OCI-LY1 (cell line): ENCODE data around the gene PRKG1.

ENCODE experiments used
- H2AFZ ChIP-seq: fragments of 200-600 bp; sonication (generic), shearing (Covaris generic); 2 replicates; pipeline ENCODE4 v1.6.0; 2014; ENCODE audit warnings: antibody characterized with exemption, mild to moderate bottlenecking, low read length
- H3F3A ChIP-seq: fragments of 200-600 bp; sonication (generic), shearing (Covaris generic); 2 replicates; pipeline ENCODE4 v1.6.0; 2014; ENCODE audit warnings: mild to moderate bottlenecking, antibody characterized with exemption, low read length, moderate library complexity; ENCODE audit not compliant: insufficient read depth
- H3K27ac ChIP-seq: fragments of 200-600 bp; sonication (generic); 2 replicates; pipeline ENCODE4 v1.5.1; 2014; ENCODE audit warnings: low read length, mixed run types, mild to moderate bottlenecking, low read depth; ENCODE audit not compliant: poor library complexity, severe bottlenecking
- H3K27me3 ChIP-seq: fragments of 200-600 bp; sonication (generic); 2 replicates; pipeline ENCODE4 v1.6.0; 2014; ENCODE audit warnings: antibody characterized with exemption, mild to moderate bottlenecking, low read length, moderate library complexity; ENCODE audit not compliant: insufficient read depth
- H3K36me3 ChIP-seq: fragments of 200-600 bp; sonication (generic); 2 replicates; pipeline ENCODE4 v1.6.1; 2014; ENCODE audit warnings: mild to moderate bottlenecking, antibody characterized with exemption, low read length, moderate library complexity, mixed read lengths; ENCODE audit not compliant: insufficient read depth
- H3K4me1 ChIP-seq: fragments of 200-600 bp; sonication (generic); 2 replicates; pipeline ENCODE4 v1.5.1; 2014; ENCODE audit warnings: mild to moderate bottlenecking, low read length, moderate library complexity; ENCODE audit not compliant: insufficient read depth, severe bottlenecking
- H3K4me2 ChIP-seq: fragments of 200-600 bp; sonication (generic), shearing (Covaris generic); 2 replicates; pipeline ENCODE4 v1.6.1; 2014; ENCODE audit warnings: low read length
- H3K4me3 ChIP-seq: fragments of 200-600 bp; sonication (generic); 2 replicates; pipeline ENCODE4 v1.5.1; 2014; ENCODE audit warnings: low read length, low read depth, mild to moderate bottlenecking, mixed read lengths; ENCODE audit not compliant: poor library complexity, severe bottlenecking
- H3K79me2 ChIP-seq: fragments of 200-600 bp; shearing (Covaris generic); 2 replicates; pipeline ENCODE4 v1.6.1; 2016; ENCODE audit warnings: mixed run types, low read length, mixed read lengths; ENCODE audit not compliant: insufficient read depth
- H3K9ac ChIP-seq: fragments of 200-600 bp; sonication (generic), shearing (Covaris generic); 2 replicates; pipeline ENCODE4 v1.6.1; 2014; ENCODE audit warnings: mild to moderate bottlenecking, low read length, mixed read lengths
- H3K9me2 ChIP-seq: fragments of 200-600 bp; sonication (generic), shearing (Covaris generic); 2 replicates; pipeline ENCODE4 v1.6.1; 2014; ENCODE audit warnings: low read depth, mild to moderate bottlenecking, low read length, mixed read lengths
- H3K9me3 ChIP-seq: fragments of 200-600 bp; shearing (Covaris generic); 2 replicates; pipeline ENCODE4 v1.6.1; 2014; ENCODE audit warnings: low read length, mixed read lengths
- H4K20me1 ChIP-seq: fragments of 200-600 bp; sonication (generic), shearing (Covaris generic); 2 replicates; pipeline ENCODE4 v1.6.0; 2016; ENCODE audit warnings: mild to moderate bottlenecking, low read length; ENCODE audit not compliant: insufficient read depth
- EZH2 ChIP-seq: fragments of 200-600 bp; sonication (generic), shearing (Covaris generic); IDR thresholded peaks from 2 replicates; pipeline ENCODE4 v1.8.0; 2017; ENCODE audit warnings: borderline replicate concordance, mixed run types, mild to moderate bottlenecking, antibody characterized with exemption, low read length, moderate library complexity, mixed read lengths
- TF ChIP-seq, protein P1 (sequence below): fragments of 200-600 bp; sonication (generic), shearing (Covaris generic); IDR thresholded peaks from 2 replicates; pipeline ENCODE4 v1.5.1; 2017; ENCODE audit warnings: mild to moderate bottlenecking, antibody characterized with exemption, low read length, moderate library complexity, mixed read lengths

The PRKG1 gene

DNA sequence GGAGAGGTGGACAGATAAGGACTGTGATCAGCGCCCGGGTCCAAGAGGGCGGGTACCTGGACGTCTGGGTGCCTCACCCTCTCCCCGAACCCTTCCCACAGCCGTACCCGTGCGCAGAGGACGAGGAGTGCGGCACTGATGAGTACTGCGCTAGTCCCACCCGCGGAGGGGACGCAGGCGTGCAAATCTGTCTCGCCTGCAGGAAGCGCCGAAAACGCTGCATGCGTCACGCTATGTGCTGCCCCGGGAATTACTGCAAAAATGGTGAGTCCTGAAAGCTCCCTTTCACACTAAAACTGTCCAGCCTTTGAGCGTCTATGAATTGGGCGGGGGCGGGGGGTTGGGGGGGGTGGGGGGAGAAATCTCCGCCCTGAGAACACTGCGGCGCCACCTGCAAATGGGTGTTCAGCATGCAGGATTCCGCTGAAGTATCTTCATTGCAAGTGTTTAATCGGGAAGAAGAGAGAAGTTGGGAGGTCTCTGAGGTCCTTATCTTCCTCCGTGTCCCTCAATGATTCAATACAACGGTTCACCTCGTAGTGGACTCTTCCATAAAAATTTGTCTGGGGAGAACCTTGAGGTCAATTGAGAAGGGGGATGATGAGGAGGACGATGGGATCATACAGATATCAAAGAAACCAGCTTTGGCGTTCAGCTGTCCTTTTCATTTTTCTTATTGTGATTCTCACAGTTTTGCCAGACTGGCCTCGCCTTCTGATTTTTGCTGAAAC is 1240.7 kb downstream of the PRKG1 start:
- Histone ChIP-seq H3F3A (no peaks in the 10 kb centered on the region), H3K27me3 (no peaks in the 10 kb centered on the region), H3K79me2 (no peaks in the 10 kb centered on the region), H3K9ac (no peak overlapping the region), H4K20me1 (no peaks in the 10 kb centered on the region), H3K36me3 (no peaks in the 10 kb centered on the region), H3K9me2 (no peaks in the 10 kb centered on the region), H2AFZ (no peak overlapping the region), H3K27ac (no peak overlapping the region), H3K9me3 (no peaks in the 10 kb centered on the region), H3K4me3 (no peak overlapping the region), H3K4me2 (no peak overlapping the region), H3K4me1 (no peaks in the 10 kb centered on the region)
- no peak for TF ChIP-seq EZH2
- TF ChIP-seq, protein P1, sequence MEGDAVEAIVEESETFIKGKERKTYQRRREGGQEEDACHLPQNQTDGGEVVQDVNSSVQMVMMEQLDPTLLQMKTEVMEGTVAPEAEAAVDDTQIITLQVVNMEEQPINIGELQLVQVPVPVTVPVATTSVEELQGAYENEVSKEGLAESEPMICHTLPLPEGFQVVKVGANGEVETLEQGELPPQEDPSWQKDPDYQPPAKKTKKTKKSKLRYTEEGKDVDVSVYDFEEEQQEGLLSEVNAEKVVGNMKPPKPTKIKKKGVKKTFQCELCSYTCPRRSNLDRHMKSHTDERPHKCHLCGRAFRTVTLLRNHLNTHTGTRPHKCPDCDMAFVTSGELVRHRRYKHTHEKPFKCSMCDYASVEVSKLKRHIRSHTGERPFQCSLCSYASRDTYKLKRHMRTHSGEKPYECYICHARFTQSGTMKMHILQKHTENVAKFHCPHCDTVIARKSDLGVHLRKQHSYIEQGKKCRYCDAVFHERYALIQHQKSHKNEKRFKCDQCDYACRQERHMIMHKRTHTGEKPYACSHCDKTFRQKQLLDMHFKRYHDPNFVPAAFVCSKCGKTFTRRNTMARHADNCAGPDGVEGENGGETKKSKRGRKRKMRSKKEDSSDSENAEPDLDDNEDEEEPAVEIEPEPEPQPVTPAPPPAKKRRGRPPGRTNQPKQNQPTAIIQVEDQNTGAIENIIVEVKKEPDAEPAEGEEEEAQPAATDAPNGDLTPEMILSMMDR, result no peak

DNA sequence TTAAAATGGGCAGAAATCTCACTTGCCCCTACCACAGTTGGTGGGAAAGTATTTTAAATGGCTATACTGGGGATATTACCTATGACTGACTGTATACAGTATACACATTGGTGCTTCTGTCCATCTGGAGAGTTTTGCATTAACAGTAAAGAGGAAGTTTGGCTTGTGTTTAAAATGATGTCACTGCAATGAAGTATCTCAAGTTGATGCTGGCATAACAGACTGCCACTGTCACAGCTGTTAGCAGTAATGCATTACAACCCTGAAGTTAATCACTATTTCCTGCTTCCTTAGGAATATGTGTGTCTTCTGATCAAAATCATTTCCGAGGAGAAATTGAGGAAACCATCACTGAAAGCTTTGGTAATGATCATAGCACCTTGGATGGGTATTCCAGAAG is 1241.7 kb downstream of the PRKG1 start:
- no peaks in the 10 kb centered on the region for H3K27me3 ChIP-seq
- H3K4me3 ChIP-seq, result no peak overlapping the region
- no peaks in the 10 kb centered on the region for H4K20me1 ChIP-seq
- H3K4me2 ChIP-seq, result no peak overlapping the region
- no peak for TF ChIP-seq EZH2
- TF ChIP-seq, protein P1, result no peak
- no peak overlapping the region for H3K27ac ChIP-seq
- H3K9me3 ChIP-seq, result no peaks in the 10 kb centered on the region
- no peak overlapping the region for H3K9ac ChIP-seq
- no peaks in the 10 kb centered on the region for H3K79me2 ChIP-seq
- H3K9me2 ChIP-seq, result no peaks in the 10 kb centered on the region
- H3F3A ChIP-seq, result no peaks in the 10 kb centered on the region
- H2AFZ ChIP-seq, result no peak overlapping the region
- no peaks in the 10 kb centered on the region for H3K36me3 ChIP-seq
- H3K4me1 ChIP-seq, result no peaks in the 10 kb centered on the region

DNA sequence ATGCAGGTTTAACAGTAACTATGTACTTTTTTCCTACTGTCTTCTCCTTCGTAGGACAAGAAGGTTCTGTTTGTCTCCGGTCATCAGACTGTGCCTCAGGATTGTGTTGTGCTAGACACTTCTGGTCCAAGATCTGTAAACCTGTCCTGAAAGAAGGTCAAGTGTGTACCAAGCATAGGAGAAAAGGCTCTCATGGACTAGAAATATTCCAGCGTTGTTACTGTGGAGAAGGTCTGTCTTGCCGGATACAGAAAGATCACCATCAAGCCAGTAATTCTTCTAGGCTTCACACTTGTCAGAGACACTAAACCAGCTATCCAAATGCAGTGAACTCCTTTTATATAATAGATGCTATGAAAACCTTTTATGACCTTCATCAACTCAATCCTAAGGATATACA is 1242.2 kb downstream of the PRKG1 start:
- Histone ChIP-seq H3K27ac (no peak overlapping the region), H3K9ac (no peak overlapping the region), H3K36me3 (no peaks in the 10 kb centered on the region), H3F3A (no peaks in the 10 kb centered on the region), H4K20me1 (no peaks in the 10 kb centered on the region), H3K79me2 (no peaks in the 10 kb centered on the region), H3K27me3 (no peaks in the 10 kb centered on the region), H3K4me2 (no peak overlapping the region), H3K4me3 (no peak overlapping the region), H3K9me3 (no peaks in the 10 kb centered on the region), H2AFZ (no peak overlapping the region), H3K9me2 (no peaks in the 10 kb centered on the region), H3K4me1 (no peaks in the 10 kb centered on the region)
- TF ChIP-seq, protein P1, result no peak
- TF ChIP-seq EZH2, result no peak
